PC-3 (cell line): ENCODE measurements around the gene SRGAP2. TPM values are rescaled to one million over a fixed set of nuclear protein-coding genes. Genes with fewer than 3 reads are reported as not detected.
"Not testable (repeated sequence)": the region's sequence is repeated elsewhere in the genome, so short reads cannot be mapped to it uniquely, and the experiment has no call there.

Experiments used
- ATAC-seq: fragments of 200-7000 bp; cut with Tn5 transposase; 2 replicates; pipeline ENCODE4 v1.9.1; 2020; ENCODE audit warnings: mild to moderate bottlenecking, moderate library complexity
- BruUV-seq: library from RNA; stranded (reverse); fragments of 400-500 nt; replicated peaks from 2 replicates; lab custom pipeline; 2021; lab: Mats Ljungman, UMichigan
- CTCF ChIA-PET: fragments of 300-600 bp; sonication (Branson Sonifier 250); formaldehyde crosslinking; loops from one replicate; lab custom pipeline; 2022; ENCODE audit warnings: antibody characterized with exemption; lab: Charles Lee
- POLR2A ChIA-PET: fragments of 300-600 bp; sonication (Branson Sonifier 250); formaldehyde crosslinking; loops from one replicate; lab custom pipeline; 2022; ENCODE audit warnings: antibody characterized with exemption; ENCODE audit not compliant: unreplicated experiment; lab: Charles Lee
- DNase-seq: peaks from one replicate; pipeline ENCODE4 v3.0.0-alpha.2; 2015
- H2AFZ ChIP-seq: fragments of 300-600 bp; sonication (generic); 2 replicates; pipeline ENCODE4 v1.6.0; 2016; ENCODE audit warnings: antibody characterized with exemption, low read length
- H3F3A ChIP-seq: fragments of 300-600 bp; sonication (generic); one replicate; pipeline ENCODE4 v1.6.0; 2017; ENCODE audit warnings: antibody characterized with exemption, low read length, control low read depth, mild to moderate bottlenecking; ENCODE audit not compliant: unreplicated experiment
- H3K27ac ChIP-seq: fragments of 300-600 bp; sonication (generic); 2 replicates; pipeline ENCODE4 v1.5.1; 2016; ENCODE audit warnings: mild to moderate bottlenecking, low read length
- H3K27me3 ChIP-seq: fragments of 300-600 bp; sonication (generic); 2 replicates; pipeline ENCODE4 v1.6.1; 2016; ENCODE audit warnings: low read length, mixed read lengths
- H3K36me3 ChIP-seq: fragments of 300-600 bp; sonication (generic); 2 replicates; pipeline ENCODE4 v1.6.1; 2016; ENCODE audit warnings: low read depth, mixed run types, low read length, mixed read lengths
- H3K4me1 ChIP-seq: fragments of 300-600 bp; sonication (generic); 2 replicates; pipeline ENCODE4 v1.5.1; 2016; ENCODE audit warnings: low read length; ENCODE audit not compliant: insufficient read depth
- H3K4me2 ChIP-seq: fragments of 300-600 bp; sonication (generic); 2 replicates; pipeline ENCODE4 v1.6.0; 2016; ENCODE audit warnings: low read length
- H3K4me3 ChIP-seq: fragments of 300-600 bp; sonication (generic); 2 replicates; pipeline ENCODE4 v1.5.1; 2016; ENCODE audit warnings: mild to moderate bottlenecking, low read length, mixed read lengths
- H3K79me2 ChIP-seq: fragments of 300-600 bp; sonication (generic); 2 replicates; pipeline ENCODE4 v1.6.1; 2017; ENCODE audit warnings: low read length, mixed read lengths
- H3K9ac ChIP-seq: fragments of 300-600 bp; sonication (generic); 2 replicates; pipeline ENCODE4 v1.6.0; 2016; ENCODE audit warnings: mild to moderate bottlenecking, low read length
- H3K9me2 ChIP-seq: fragments of 300-600 bp; sonication (generic); replicated peaks from 2 replicates; pipeline ENCODE4 v1.6.1; 2016; ENCODE audit warnings: mixed run types, low read length, mixed read lengths
- H3K9me3 ChIP-seq: fragments of 300-600 bp; sonication (generic); 2 replicates; pipeline ENCODE4 v1.6.1; 2016; ENCODE audit warnings: low read length, mixed read lengths
- H4K20me1 ChIP-seq: fragments of 300-600 bp; sonication (generic); 2 replicates; pipeline ENCODE4 v1.6.1; 2016; ENCODE audit warnings: low read length, mixed read lengths
- intact Hi-C: fragments of 100-400 bp; cut with micrococcal nuclease; formaldehyde crosslinking; loops from 2 replicates; pipeline ENCODE4 v1.9.0; 2023
- total RNA-seq: library from RNA; depleted of rRNA; stranded (reverse); fragments of >200 nt; gene quantifications from 2 replicates; pipeline ENCODE4 v1.2.3, GENCODE V29; 2014; rRNA removed

Gene SRGAP2
- total RNA-seq, 1 experiment from 2014 or later, result 69.1 TPM

DNA sequence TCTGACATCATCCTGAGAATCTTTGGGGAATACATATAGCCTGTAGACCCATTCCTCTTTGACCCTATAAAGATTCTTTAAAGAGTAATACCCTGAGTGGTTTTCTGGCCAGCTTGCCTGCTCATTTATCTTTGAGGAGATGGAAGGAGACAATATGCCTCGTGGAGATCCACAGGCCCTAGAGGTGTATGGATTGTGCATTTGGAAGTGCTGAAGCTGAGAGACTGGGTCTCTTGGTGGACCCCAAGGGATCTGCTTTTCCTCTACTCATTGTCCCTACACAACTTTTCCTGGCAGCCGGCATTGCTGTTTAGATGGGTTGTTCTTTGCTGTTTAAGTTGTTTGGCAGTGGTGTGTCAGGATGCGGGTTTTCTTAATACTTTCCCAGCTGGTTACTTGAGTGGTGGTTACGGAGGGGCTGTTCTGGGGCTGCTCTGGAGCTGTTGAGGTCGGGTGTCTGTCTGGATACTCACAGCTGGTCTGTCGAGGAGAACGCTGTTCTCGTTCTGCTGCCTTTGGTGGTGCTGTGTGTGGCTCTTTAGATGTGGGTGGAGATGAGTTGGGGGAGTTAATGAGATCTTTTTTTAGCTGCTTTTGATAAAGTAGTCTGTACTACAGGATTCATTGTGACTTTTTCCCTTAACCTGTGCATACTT is 49.5 kb downstream of the SRGAP2 start:
- H3K9ac ChIP-seq, intact Hi-C loops, H3K4me1 ChIP-seq, POLR2A ChIA-PET, H3K9me2 ChIP-seq, H2AFZ ChIP-seq, H3K36me3 ChIP-seq, H4K20me1 ChIP-seq, CTCF ChIA-PET, H3K4me2 ChIP-seq, H3K9me3 ChIP-seq, H3F3A ChIP-seq, H3K79me2 ChIP-seq, H3K4me3 ChIP-seq, H3K27me3 ChIP-seq, BruUV-seq, H3K27ac ChIP-seq, DNase-seq, ATAC-seq: not testable (repeated sequence)

Other genes starting within 250 kb of the SRGAP2 start
- gene RAB7B, start 200.1 kb upstream of the SRGAP2 start, total RNA-seq, result not detected in 2 replicates
- 0.51 TPM in 1 of 2 replicates, not detected in the other for gene CTSE, start 179.6 kb upstream of the SRGAP2 start, total RNA-seq
- not detected in 2 replicates for gene RHEX, start 150.4 kb upstream of the SRGAP2 start, total RNA-seq
- gene AVPR1B, start 86.2 kb upstream of the SRGAP2 start, total RNA-seq, result 0.22 TPM in 1 of 2 replicates, not detected in the other
- gene FAM72A, start 702 bp upstream of the SRGAP2 start, total RNA-seq, result 18.6 and 20.2 TPM in 2 replicates